H1 (cell line): ENCODE measurements around the gene ARHGAP24. TPM values are rescaled to one million over a fixed set of nuclear protein-coding genes. Genes with fewer than 3 reads are reported as not detected.

Experiments used
- NANOG ChIP-seq: IDR thresholded peaks from 2 replicates; pipeline ENCODE4 v1.6.1; 2011; ENCODE audit warnings: low read length, low read depth, mild to moderate bottlenecking, inconsistent platforms; ENCODE audit not compliant: insufficient read depth, poor library complexity, severe bottlenecking
- polyA plus RNA-seq, 7 experiments: library from polyadenylated mRNA; depleted of rRNA in 3 of 7; stranded (reverse) in 5 of 7; unstranded in 2 of 7; fragments of >200 nt in 5 of 7; fragments of 200-250 nt in 2 of 7; gene quantifications; 1 replicate in 5 of 7; 2 replicates in 1 of 7; 4 replicates in 1 of 7; pipeline versions ENCODE4 v1.2.1 to v1.2.3, GENCODE V29; 2011 to 2013; ENCODE audit warnings: missing spikeins in 2 of 7, mixed read lengths in 2 of 7
- total RNA-seq: library from RNA; stranded (reverse); fragmentation: NEBNext Ultra II Directional; extraction: Animal tissue kit (Norgen Biotek cat#: 25700); gene quantifications from 2 replicates; pipeline ENCODE4 v1.2.1, GENCODE V29; 2021

ARHGAP24 gene
- total and polyA plus RNA-seq, 2 of the 8 experiments (the other 6 are each of a cell fraction or from before 2014, with no cell fraction given): 0.08 to 0.50 TPM

- no peak for TF ChIP-seq NANOG
Observed at GRCh38 chr4:86026720-86027119, 551.8 kb downstream of the ARHGAP24 start (continued).
